ENCODE results near the gene TENM4.
"Not testable (repeated sequence)": the region's sequence is repeated elsewhere in the genome, so short reads cannot be mapped to it uniquely, and the experiment has no call there.

The TENM4 gene

DNA sequence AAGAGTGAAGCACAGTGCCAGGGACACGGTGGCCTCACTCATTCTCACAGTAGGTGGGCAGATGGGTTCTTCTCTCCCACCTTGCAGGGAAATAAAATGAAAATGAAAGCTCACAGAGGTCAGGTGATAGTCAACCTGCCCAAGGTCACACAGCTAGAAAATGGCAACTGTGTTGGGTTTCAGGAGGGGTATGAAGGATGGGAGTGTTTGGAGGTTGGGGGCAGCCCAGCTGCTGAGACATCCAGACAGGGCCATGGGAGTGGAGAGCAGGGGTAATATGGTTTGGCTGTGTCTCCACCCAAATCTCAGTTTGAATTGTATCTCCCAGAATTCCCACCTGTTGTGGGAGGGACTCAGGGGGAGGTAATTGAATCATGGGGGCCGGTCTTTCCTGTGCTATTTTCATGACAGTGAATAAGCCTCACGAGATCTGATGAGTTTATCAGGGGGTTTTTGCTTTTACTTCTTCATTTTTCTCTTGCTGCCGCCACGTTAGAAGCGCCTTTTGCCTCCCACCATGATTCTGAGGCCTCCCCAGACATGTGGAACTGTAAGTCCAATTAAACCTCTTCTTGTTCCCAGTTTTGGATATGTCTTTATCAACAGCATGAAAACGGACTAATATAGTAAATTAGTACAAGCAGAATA lies 247.0 kb downstream of the TENM4 start:
- no peak overlapping the region for H2BK12ac ChIP-seq (ENCODE audit: low read length)
- H2BK15ac ChIP-seq (ENCODE audit: low read length): no peak overlapping the region
- peaks cover 0 to 3% of the 10 kb centered on the region in 2 donors for H3K4me1 ChIP-seq (ENCODE audit: control insufficient read depth in 2 of 2, insufficient read depth in 1 of 2, low read depth in 1 of 2, low read length in 2 of 2)
- H3K4me3 ChIP-seq (ENCODE audit: low read length in 2 of 2): no peak overlapping the region
- no peak overlapping the region for H4K8ac ChIP-seq (ENCODE audit: low read depth, low read length)
- no peak overlapping the region for H4K91ac ChIP-seq (ENCODE audit: low read depth, low read length, poor library complexity)
- no peak overlapping the region for H3K27ac ChIP-seq (replicated peaks; ENCODE audit: low read length)
- H3K4ac ChIP-seq (ENCODE audit: low read length): no peak overlapping the region
- WGBS, 2 donors (ENCODE audit: extremely low coverage in 2 of 2, insufficient read length in 2 of 2, insufficient replicate concordance in 1 of 2): no CpG with 5 or more reads among the region's 7 CpGs
- no peak overlapping the region for H2BK5ac ChIP-seq (ENCODE audit: low read length)
- H3K79me1 ChIP-seq (ENCODE audit: low read depth, low read length): no peaks in the 10 kb centered on the region
- no peak overlapping the region for H2BK120ac ChIP-seq (ENCODE audit: low read depth, low read length)
- no peak overlapping the region for H3K4me2 ChIP-seq (ENCODE audit: insufficient read depth, low read length, poor library complexity, severe bottlenecking)
- no peak overlapping the region for H3K9ac ChIP-seq (ENCODE audit: low read depth, low read length, poor library complexity)
- H3K9me3 ChIP-seq (replicated peaks in 1 of 2; ENCODE audit: control insufficient read depth in 2 of 2, insufficient read depth in 1 of 2, low read depth in 1 of 2, low read length in 2 of 2): peaks cover 2 to 5% of the 10 kb centered on the region in 2 donors
- H2AK5ac ChIP-seq (ENCODE audit: low read depth, low read length): no peak overlapping the region
- H3K23ac ChIP-seq (ENCODE audit: low read depth, low read length, poor library complexity): no peak overlapping the region
- DNase-seq (ENCODE audit: low spot score): no peak
- H3K27me3 ChIP-seq (ENCODE audit: control insufficient read depth in 3 of 3, insufficient read depth in 3 of 3, low read depth in 1 of 3, low read length in 3 of 3): no peaks in the 10 kb centered on the region
- no peak overlapping the region for H3K18ac ChIP-seq (ENCODE audit: low read length)
- H2AFZ ChIP-seq (ENCODE audit: low read length): no peak overlapping the region
- no peaks in the 10 kb centered on the region for H3K36me3 ChIP-seq (replicated peaks in 1 of 2; ENCODE audit: control insufficient read depth in 2 of 2, insufficient read depth in 2 of 2, low read length in 2 of 2)
- no peak overlapping the region for H3K14ac ChIP-seq (ENCODE audit: low read length)

DNA sequence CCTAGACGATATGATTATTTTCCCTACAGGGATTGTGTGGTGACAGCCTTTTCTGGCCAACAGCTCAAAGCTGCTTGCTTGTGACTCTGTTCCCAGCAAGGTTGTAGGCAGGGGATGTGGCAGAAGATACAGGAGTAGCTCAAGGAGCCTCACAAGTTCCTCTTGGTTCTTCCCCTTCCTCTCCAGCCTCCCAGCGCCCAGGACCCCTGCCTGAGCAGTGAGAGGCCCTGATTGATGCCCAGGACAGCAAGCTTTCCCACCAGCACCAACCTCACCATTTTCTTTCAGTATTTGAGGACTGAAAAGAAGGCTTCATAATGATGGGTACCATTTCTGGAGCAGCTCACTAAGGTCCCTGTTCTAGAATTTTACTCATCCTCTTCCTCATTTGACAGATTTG lies 248.0 kb downstream of the TENM4 start:
- Histone ChIP-seq H2AK5ac (ENCODE audit: low read depth, low read length) (no peak overlapping the region), H3K27ac (replicated peaks; ENCODE audit: low read length) (no peak overlapping the region)
- WGBS, 2 donors (ENCODE audit: extremely low coverage in 2 of 2, insufficient read length in 2 of 2, insufficient replicate concordance in 1 of 2): no CpG with 5 or more reads among the region's 2 CpGs

DNA sequence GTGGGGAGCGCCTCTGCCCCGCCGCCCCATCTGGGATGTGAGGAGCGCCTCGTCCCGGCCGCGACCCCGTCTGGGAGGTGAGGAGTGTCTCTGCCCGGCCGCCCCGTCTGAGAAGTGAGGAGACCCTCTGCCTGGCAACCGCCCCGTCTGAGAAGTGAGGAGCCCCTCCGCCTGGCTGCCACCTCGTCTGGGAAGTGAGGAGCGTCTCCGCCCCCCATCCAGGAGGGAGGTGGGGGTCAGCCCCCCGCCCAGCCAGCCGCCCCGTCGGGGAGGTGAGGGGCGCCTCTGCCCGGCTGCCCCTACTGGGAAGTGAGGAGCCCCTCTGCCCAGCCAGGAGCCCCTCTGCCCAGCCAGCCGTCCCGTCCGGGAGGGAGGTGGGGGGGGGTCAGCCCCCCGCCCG lies 249.1 kb downstream of the TENM4 start:
- H3K14ac ChIP-seq (ENCODE audit: low read length); H2BK12ac ChIP-seq (ENCODE audit: low read length); H3K27ac ChIP-seq (replicated peaks; ENCODE audit: low read length); H3K23ac ChIP-seq (ENCODE audit: low read depth, low read length, poor library complexity); H3K27me3 ChIP-seq (ENCODE audit: control insufficient read depth in 3 of 3, insufficient read depth in 3 of 3, low read depth in 1 of 3, low read length in 3 of 3); H2BK15ac ChIP-seq (ENCODE audit: low read length); H4K91ac ChIP-seq (ENCODE audit: low read depth, low read length, poor library complexity); H3K18ac ChIP-seq (ENCODE audit: low read length); H3K4me1 ChIP-seq (ENCODE audit: control insufficient read depth in 2 of 2, insufficient read depth in 1 of 2, low read depth in 1 of 2, low read length in 2 of 2); H2BK5ac ChIP-seq (ENCODE audit: low read length); H3K79me1 ChIP-seq (ENCODE audit: low read depth, low read length); H3K4ac ChIP-seq (ENCODE audit: low read length); H3K36me3 ChIP-seq (replicated peaks in 1 of 2; ENCODE audit: control insufficient read depth in 2 of 2, insufficient read depth in 2 of 2, low read length in 2 of 2); H2BK120ac ChIP-seq (ENCODE audit: low read depth, low read length); H3K4me3 ChIP-seq (ENCODE audit: low read length in 2 of 2); H4K8ac ChIP-seq (ENCODE audit: low read depth, low read length); H3K9me3 ChIP-seq (replicated peaks in 1 of 2; ENCODE audit: control insufficient read depth in 2 of 2, insufficient read depth in 1 of 2, low read depth in 1 of 2, low read length in 2 of 2); H2AK5ac ChIP-seq (ENCODE audit: low read depth, low read length); DNase-seq (ENCODE audit: low spot score); H2AFZ ChIP-seq (ENCODE audit: low read length); H3K4me2 ChIP-seq (ENCODE audit: insufficient read depth, low read length, poor library complexity, severe bottlenecking); H3K9ac ChIP-seq (ENCODE audit: low read depth, low read length, poor library complexity): not testable (repeated sequence)
- WGBS, 2 donors (ENCODE audit: extremely low coverage in 2 of 2, insufficient read length in 2 of 2, insufficient replicate concordance in 1 of 2): no CpG with 5 or more reads among the region's 29 CpGs

More for the DNA sequence above, 248.0 kb downstream of the TENM4 start:
- H3K4me2 ChIP-seq (ENCODE audit: insufficient read depth, low read length, poor library complexity, severe bottlenecking): no peak overlapping the region
- no peak overlapping the region for H4K8ac ChIP-seq (ENCODE audit: low read depth, low read length)
- no peaks in the 10 kb centered on the region for H3K36me3 ChIP-seq (replicated peaks in 1 of 2; ENCODE audit: control insufficient read depth in 2 of 2, insufficient read depth in 2 of 2, low read length in 2 of 2)
- no peak overlapping the region for H4K91ac ChIP-seq (ENCODE audit: low read depth, low read length, poor library complexity)
- no peak overlapping the region for H2BK120ac ChIP-seq (ENCODE audit: low read depth, low read length)
- no peak overlapping the region for H2BK15ac ChIP-seq (ENCODE audit: low read length)
- no peak overlapping the region for H3K4ac ChIP-seq (ENCODE audit: low read length)
- peaks cover 2 to 6% of the 10 kb centered on the region in 2 donors for H3K9me3 ChIP-seq (replicated peaks in 1 of 2; ENCODE audit: control insufficient read depth in 2 of 2, insufficient read depth in 1 of 2, low read depth in 1 of 2, low read length in 2 of 2)
- peaks cover 0 to 3% of the 10 kb centered on the region in 2 donors for H3K4me1 ChIP-seq (ENCODE audit: control insufficient read depth in 2 of 2, insufficient read depth in 1 of 2, low read depth in 1 of 2, low read length in 2 of 2)
- no peak overlapping the region for H2BK5ac ChIP-seq (ENCODE audit: low read length)
- no peak overlapping the region for H3K14ac ChIP-seq (ENCODE audit: low read length)
- no peak for DNase-seq (ENCODE audit: low spot score)
- no peaks in the 10 kb centered on the region for H3K79me1 ChIP-seq (ENCODE audit: low read depth, low read length)
- no peak overlapping the region for H2BK12ac ChIP-seq (ENCODE audit: low read length)
- no peak overlapping the region for H3K18ac ChIP-seq (ENCODE audit: low read length)
- no peaks in the 10 kb centered on the region for H3K27me3 ChIP-seq (ENCODE audit: control insufficient read depth in 3 of 3, insufficient read depth in 3 of 3, low read depth in 1 of 3, low read length in 3 of 3)
- no peak overlapping the region for H2AFZ ChIP-seq (ENCODE audit: low read length)
- no peak overlapping the region for H3K23ac ChIP-seq (ENCODE audit: low read depth, low read length, poor library complexity)
- H3K4me3 ChIP-seq (ENCODE audit: low read length in 2 of 2): no peak overlapping the region
- H3K9ac ChIP-seq (ENCODE audit: low read depth, low read length, poor library complexity): no peak overlapping the region

GRCh38 chr11:79190553-79190952 lies 250.3 kb downstream of the TENM4 start:
- H2BK5ac ChIP-seq (ENCODE audit: low read length); H2AFZ ChIP-seq (ENCODE audit: low read length); H3K4ac ChIP-seq (ENCODE audit: low read length); H3K36me3 ChIP-seq (replicated peaks in 1 of 2; ENCODE audit: control insufficient read depth in 2 of 2, insufficient read depth in 2 of 2, low read length in 2 of 2); H2BK12ac ChIP-seq (ENCODE audit: low read length); H3K4me3 ChIP-seq (ENCODE audit: low read length in 2 of 2); H2BK15ac ChIP-seq (ENCODE audit: low read length); H3K4me2 ChIP-seq (ENCODE audit: insufficient read depth, low read length, poor library complexity, severe bottlenecking); H3K9me3 ChIP-seq (replicated peaks in 1 of 2; ENCODE audit: control insufficient read depth in 2 of 2, insufficient read depth in 1 of 2, low read depth in 1 of 2, low read length in 2 of 2); DNase-seq (ENCODE audit: low spot score); H4K91ac ChIP-seq (ENCODE audit: low read depth, low read length, poor library complexity); H3K27ac ChIP-seq (replicated peaks; ENCODE audit: low read length); H3K18ac ChIP-seq (ENCODE audit: low read length); H3K4me1 ChIP-seq (ENCODE audit: control insufficient read depth in 2 of 2, insufficient read depth in 1 of 2, low read depth in 1 of 2, low read length in 2 of 2); H3K14ac ChIP-seq (ENCODE audit: low read length); H3K79me1 ChIP-seq (ENCODE audit: low read depth, low read length); H2BK120ac ChIP-seq (ENCODE audit: low read depth, low read length); H3K27me3 ChIP-seq (ENCODE audit: control insufficient read depth in 3 of 3, insufficient read depth in 3 of 3, low read depth in 1 of 3, low read length in 3 of 3); H4K8ac ChIP-seq (ENCODE audit: low read depth, low read length); H2AK5ac ChIP-seq (ENCODE audit: low read depth, low read length); H3K23ac ChIP-seq (ENCODE audit: low read depth, low read length, poor library complexity); H3K9ac ChIP-seq (ENCODE audit: low read depth, low read length, poor library complexity): not testable (repeated sequence)
- WGBS, 2 donors (ENCODE audit: extremely low coverage in 2 of 2, insufficient read length in 2 of 2, insufficient replicate concordance in 1 of 2): no CpG with 5 or more reads among the region's 10 CpGs
